Mucosa of descending colon (tissue), 3 donors: ENCODE data around the gene SLC2A5. TPM values are rescaled to one million over a fixed set of nuclear protein-coding genes. Genes with fewer than 3 reads are reported as not detected.
"Not testable (repeated sequence)": the region's sequence is repeated elsewhere in the genome, so short reads cannot be mapped to it uniquely, and the experiment has no call there.

Experiments used
- ATAC-seq: fragments of 200-7000 bp; cut with Tn5 transposase; one replicate; pipeline ENCODE4 v1.9.1; 2020; ENCODE audit warnings: mild to moderate bottlenecking, moderate library complexity
- DNase-seq, 3 donors: peaks; one replicate each; pipeline ENCODE4 v3.0.0-alpha.2; 2020
- H3K36me3 ChIP-seq: fragments of 200-600 bp; one replicate; pipeline ENCODE4 v1.8.0; 2021; ENCODE audit warnings: low read depth, mild to moderate bottlenecking
- H3K4me1 ChIP-seq: fragments of 200-600 bp; one replicate; pipeline ENCODE4 v1.8.0; 2021; ENCODE audit warnings: low read depth, mild to moderate bottlenecking
- H3K4me3 ChIP-seq: fragments of 200-600 bp; one replicate; pipeline ENCODE4 v1.8.0; 2021; ENCODE audit warnings: mild to moderate bottlenecking
- H3K9me3 ChIP-seq: fragments of 200-600 bp; one replicate; pipeline ENCODE4 v1.8.0; 2021; ENCODE audit warnings: mild to moderate bottlenecking
- CTCF ChIP-seq: fragments of 200-600 bp; IDR thresholded peaks from one replicate; pipeline ENCODE4 v1.8.0; 2022; ENCODE audit warnings: antibody characterized with exemption, mild to moderate bottlenecking
- intact Hi-C, 2 donors: fragments of 100-400 bp; cut with DNase I in 1 of 2; cut with micrococcal nuclease in 1 of 2; formaldehyde crosslinking; loops; one replicate each; pipeline versions ENCODE4 v1.11.0 to v1.11.1; 2022; cut with DNase I, micrococcal nuclease
- total RNA-seq, 3 donors: library from RNA; stranded (reverse); fragmentation: NEBNext Ultra II Directional in 2 of 3; extraction: Animal tissue kit (Norgen Biotek cat#: 25700) in 2 of 3; gene quantifications; one replicate each; pipeline versions ENCODE4 v1.2.1 to v1.2.4, GENCODE V29; 2021 to 2023
- donor health status: DM: no; HTN: no; CAD: no; lungs with moderate emphysema.
- donor health status: DM: no; HTN: no; CAD: no.
- donor health status: DM: no; HTN: yes; CAD: no.

Gene SLC2A5
- total RNA-seq, 3 donors from 2014 or later: 4.4 to 34.5 (median 7.8) TPM

GRCh38 chr1:9097947-9098705 is 28.7 kb upstream of the SLC2A5 start:
- Histone ChIP-seq H3K4me3 (no peak overlapping the region), H3K9me3 (no peaks in the 10 kb centered on the region), H3K4me1 (no peaks in the 10 kb centered on the region), H3K36me3 (no peaks in the 10 kb centered on the region)
- DNase-seq: no peak
- intact Hi-C loops: loop anchor here in 1 of 2 donors (5.0 kb wide), 1 partner anchor 176 kb away; no protein-coding TSS in a partner anchor
- no peak for ATAC-seq
- TF ChIP-seq CTCF: no peak

- H3K9me3 ChIP-seq: no peaks in the 10 kb centered on the region
- H3K4me3 ChIP-seq: no peak overlapping the region
- no peaks in the 10 kb centered on the region for H3K36me3 ChIP-seq
- intact Hi-C loops: loop anchor here in 1 of 2 donors (5.0 kb wide), 1 partner anchor 174 kb away; no protein-coding TSS in a partner anchor
- DNase-seq (no peak), ATAC-seq (no peak)
- no peaks in the 10 kb centered on the region for H3K4me1 ChIP-seq
- TF ChIP-seq CTCF: no peak
Observed at GRCh38 chr1:9095818-9096217, 26.4 kb upstream of the SLC2A5 start.

- H3K4me1 ChIP-seq, H3K4me3 ChIP-seq, H3K36me3 ChIP-seq, H3K9me3 ChIP-seq, ATAC-seq, intact Hi-C loops, DNase-seq: not testable (repeated sequence)
Observed at GRCh38 chr1:9093996-9094595, 24.7 kb upstream of the SLC2A5 start.

- ATAC-seq: no peak
- no peak for DNase-seq
- intact Hi-C loops: no loop called here
- Histone ChIP-seq H3K36me3 (no peaks in the 10 kb centered on the region), H3K9me3 (no peaks in the 10 kb centered on the region), H3K4me1 (no peaks in the 10 kb centered on the region), H3K4me3 (no peak overlapping the region)
- no peak for TF ChIP-seq CTCF
Observed at GRCh38 chr1:9093581-9093980, 24.1 kb upstream of the SLC2A5 start.

GRCh38 chr1:9093091-9093490 is 23.7 kb upstream of the SLC2A5 start:
- Histone ChIP-seq H3K36me3 (no peaks in the 10 kb centered on the region), H3K9me3 (no peaks in the 10 kb centered on the region), H3K4me3 (no peak overlapping the region), H3K4me1 (no peaks in the 10 kb centered on the region)
- TF ChIP-seq CTCF: no peak
- intact Hi-C loops: no loop called here
- DNase-seq (no peak), ATAC-seq (no peak)

- H3K4me1 ChIP-seq: peaks cover 7% of the 10 kb centered on the region
- no peak for ATAC-seq
- no peaks in the 10 kb centered on the region for H3K9me3 ChIP-seq
- no peak for DNase-seq
- no peaks in the 10 kb centered on the region for H3K36me3 ChIP-seq
- H3K4me3 ChIP-seq: no peak overlapping the region
- no peak for TF ChIP-seq CTCF
- intact Hi-C loops: no loop called here
Observed at GRCh38 chr1:9088807-9089206, 19.4 kb upstream of the SLC2A5 start.
